AG09319 (cell line): Measurements from ENCODE around the gene PTPN5.

Source experiments
- DNase-seq: peaks from one replicate; pipeline ENCODE4 v3.0.0-alpha.2; 2010; ENCODE audit warnings: low read depth; ENCODE audit errors: extremely low read depth
- CTCF ChIP-seq: IDR thresholded peaks from 2 replicates; pipeline ENCODE4 v1.5.1; 2011; ENCODE audit warnings: low read depth, mild to moderate bottlenecking, inconsistent platforms, low read length, moderate library complexity

PTPN5 gene

GRCh38 chr11:18773104-18773503, 18.5 kb downstream of the PTPN5 start:
- DNase-seq: no peak
- no peak for TF ChIP-seq CTCF

GRCh38 chr11:18772211-18772610, 19.4 kb downstream of the PTPN5 start:
- no peak for TF ChIP-seq CTCF
- no peak for DNase-seq

GRCh38 chr11:18771266-18772035, 20.1 kb downstream of the PTPN5 start:
- DNase-seq: no peak
- no peak for TF ChIP-seq CTCF

GRCh38 chr11:18770479-18771125, 21.0 kb downstream of the PTPN5 start:
- TF ChIP-seq CTCF: no peak
- no peak for DNase-seq

- DNase-seq: no peak
- TF ChIP-seq CTCF: no peak
These were observed 21.7 kb downstream of the PTPN5 start for GRCh38 chr11:18769802-18770456.

GRCh38 chr11:18768978-18769377, 22.6 kb downstream of the PTPN5 start:
- no peak for TF ChIP-seq CTCF
- no peak for DNase-seq

- no peak for DNase-seq
- no peak for TF ChIP-seq CTCF
These were observed 23.1 kb downstream of the PTPN5 start for GRCh38 chr11:18768472-18768901.
